Measurements from ENCODE around the gene OBSL1.

- no peak for TF ChIP-seq CTCF (conservative IDR thresholded peaks at IDR 0.05 in 1 of 2, IDR thresholded peaks at IDR 0.05 in 1 of 2; ENCODE audit: extremely low read depth in 1 of 2, insufficient read depth in 1 of 2, low read depth in 1 of 2, low read length in 2 of 2)
- no peak for TF ChIP-seq EZH2 (IDR thresholded peaks at IDR 0.05; ENCODE audit: borderline replicate concordance, low read length)
Measured at GRCh38 chr2:219508444-219508734, 63.0 kb downstream of the OBSL1 start.

All from mammary epithelial cell (primary cell).